ENCODE results near the gene AGAP3. TPM values are rescaled to one million over a fixed set of nuclear protein-coding genes. Genes with fewer than 3 reads are reported as not detected.
A peak's percentile ranks its signal among the peaks of the same experiment; 100 is the strongest.

The AGAP3 gene
- total RNA-seq, 3 donors from 2014 or later, result 29.7 to 46.3 (median 35.1) TPM

DNA sequence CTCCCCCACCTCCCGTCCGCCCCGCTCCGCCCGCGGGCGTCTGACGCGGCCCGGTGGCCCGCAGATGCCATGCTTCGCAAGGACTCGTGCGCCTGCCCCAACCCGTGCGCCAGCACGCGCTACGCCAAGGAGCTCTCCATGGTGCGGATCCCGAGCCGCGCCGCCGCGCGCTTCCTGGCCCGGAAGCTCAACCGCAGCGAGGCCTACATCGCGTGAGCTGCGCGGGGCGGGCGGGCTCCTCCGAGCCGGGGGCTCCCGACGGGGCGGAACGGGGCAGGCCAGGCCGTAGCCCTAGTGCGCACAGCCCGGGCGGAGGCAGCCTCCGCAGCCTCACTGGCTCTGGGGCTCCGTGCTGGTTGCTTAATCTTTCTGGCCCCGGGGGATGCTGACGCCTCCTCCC, 35.2 kb upstream of the AGAP3 start:
- peak; percentile 84 to 90 for ATAC-seq
- Mint-ChIP-seq H3K9me3 (no peaks in the 10 kb centered on the region), H3K36me3 (ENCODE audit: insufficient read depth) (no peaks in the 10 kb centered on the region), H3K4me3 (no peak overlapping the region), H3K27me3 (ENCODE audit: low read depth) (peaks cover 5% of the 10 kb centered on the region), H3K4me1 (ENCODE audit: low read depth) (peaks cover 2% of the 10 kb centered on the region)
- no peak for DNase-seq

DNA sequence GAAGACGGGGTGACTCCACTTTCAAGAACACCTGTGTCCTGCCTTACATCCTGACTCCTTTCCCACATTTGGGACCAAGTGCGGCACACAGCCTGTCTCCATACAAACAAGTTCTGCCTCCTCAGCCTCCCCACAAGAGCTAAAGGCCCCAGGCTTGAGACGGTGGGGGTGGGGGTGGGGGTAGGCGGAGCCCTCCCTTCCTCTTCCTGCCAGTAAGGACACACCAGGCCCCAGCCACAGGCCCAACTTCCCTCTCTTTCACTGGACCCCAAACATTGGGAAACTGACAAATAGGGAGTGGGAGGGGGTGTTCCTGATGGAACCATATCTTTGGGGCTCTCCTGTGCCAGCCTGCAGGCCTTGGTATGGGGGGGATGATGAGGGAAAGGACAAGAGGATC, 33.2 kb upstream of the AGAP3 start:
- no peaks in the 10 kb centered on the region for H3K36me3 Mint-ChIP-seq (ENCODE audit: insufficient read depth)
- no peak for ATAC-seq
- no peak overlapping the region for H3K4me3 Mint-ChIP-seq
- DNase-seq, result no peak
- peaks cover 5% of the 10 kb centered on the region for H3K27me3 Mint-ChIP-seq (ENCODE audit: low read depth)
- H3K9me3 Mint-ChIP-seq, result no peaks in the 10 kb centered on the region
- H3K4me1 Mint-ChIP-seq (ENCODE audit: low read depth), result peaks cover 14% of the 10 kb centered on the region

DNA sequence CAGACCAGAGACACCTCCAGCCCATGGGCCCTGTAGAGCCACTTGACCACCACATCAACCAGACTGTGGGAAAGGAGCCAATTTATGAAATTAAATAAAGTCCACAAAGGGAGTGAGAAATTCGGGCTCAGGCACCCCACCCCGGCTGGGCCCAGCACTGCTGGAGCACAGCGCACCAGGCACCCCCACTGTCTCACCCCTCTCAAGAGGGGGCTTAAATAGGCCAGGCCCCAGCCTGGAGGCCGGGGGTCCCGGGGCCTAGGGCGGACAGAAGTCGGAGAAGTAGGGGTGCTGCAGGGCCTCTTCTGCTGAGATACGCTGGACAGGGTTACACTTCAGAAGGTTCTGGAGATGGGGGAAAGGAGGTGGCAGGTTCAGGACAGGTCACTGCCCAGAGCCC, 32.5 kb upstream of the AGAP3 start:
- no peak for ATAC-seq
- Mint-ChIP-seq H3K4me3 (no peak overlapping the region), H3K4me1 (ENCODE audit: low read depth) (peaks cover 18% of the 10 kb centered on the region), H3K9me3 (no peaks in the 10 kb centered on the region), H3K36me3 (ENCODE audit: insufficient read depth) (no peaks in the 10 kb centered on the region), H3K27me3 (ENCODE audit: low read depth) (peaks cover 5% of the 10 kb centered on the region)
- no peak for DNase-seq

DNA sequence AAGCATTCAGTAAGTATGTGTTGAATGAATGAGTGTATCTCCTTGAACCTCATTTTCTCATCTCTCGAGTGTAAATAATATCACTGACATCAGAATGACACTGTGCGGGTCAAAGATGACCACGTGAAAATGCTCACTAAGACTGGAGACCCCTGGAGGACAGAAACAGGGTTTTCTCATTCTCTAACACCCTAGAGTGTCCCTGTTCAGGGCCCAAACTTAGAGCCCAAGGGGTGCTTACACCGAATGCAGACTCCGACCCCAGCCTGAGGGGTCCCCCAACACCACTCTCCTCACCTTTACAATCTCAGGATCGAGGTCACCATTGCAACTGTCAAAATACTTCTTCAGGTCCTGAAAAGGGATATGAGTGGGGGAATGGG, 30.0 kb upstream of the AGAP3 start:
- H3K27me3 Mint-ChIP-seq (ENCODE audit: low read depth), result no peaks in the 10 kb centered on the region
- H3K4me1 Mint-ChIP-seq (ENCODE audit: low read depth), result peaks cover 30% of the 10 kb centered on the region
- H3K4me3 Mint-ChIP-seq, result peak overlapping the region; percentile 92
- ATAC-seq (no peak), DNase-seq (no peak)
- H3K9me3 Mint-ChIP-seq, result no peaks in the 10 kb centered on the region
- H3K36me3 Mint-ChIP-seq (ENCODE audit: insufficient read depth), result no peaks in the 10 kb centered on the region

DNA sequence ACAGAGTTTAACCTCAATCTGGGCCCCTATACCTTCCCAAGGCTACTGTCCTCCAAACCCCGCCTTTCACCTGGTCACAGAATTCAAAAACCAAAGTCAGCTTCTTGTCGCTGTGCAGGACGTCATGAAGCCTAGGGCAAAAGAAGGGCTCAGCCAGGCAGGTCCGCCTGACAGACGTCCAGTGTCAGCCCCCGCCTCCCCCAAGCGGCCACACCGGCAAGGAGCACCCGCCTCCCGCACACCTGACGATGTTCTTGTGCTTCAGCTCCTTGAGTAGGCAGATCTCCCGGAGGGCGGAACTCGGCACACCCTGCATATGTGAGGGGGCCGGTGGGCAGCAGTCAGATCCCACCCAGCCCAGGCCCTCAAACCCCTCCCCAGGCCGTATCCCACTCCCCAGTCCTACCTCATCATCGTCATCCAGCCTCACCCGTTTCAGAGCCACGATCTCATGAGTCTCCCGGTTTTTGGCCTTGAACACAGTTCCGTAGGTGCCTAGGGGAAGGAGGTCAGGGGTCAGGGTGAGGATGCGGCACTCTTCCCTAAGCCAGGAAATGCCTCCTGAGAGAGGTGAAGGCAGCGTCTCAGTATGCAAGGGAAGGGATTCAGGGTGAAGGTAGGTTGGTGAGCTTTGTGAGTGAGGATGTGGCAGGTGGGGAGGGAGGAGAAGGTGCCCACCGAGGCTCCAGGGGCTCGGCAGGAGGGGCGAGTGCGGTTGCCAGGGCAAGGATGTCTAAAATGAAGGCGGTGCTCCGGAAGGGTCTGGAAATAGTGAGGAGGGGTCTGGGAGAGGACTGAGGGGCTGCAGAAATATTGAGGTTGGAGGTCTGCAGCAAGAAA, 29.4 kb upstream of the AGAP3 start:
- H3K4me1 Mint-ChIP-seq (ENCODE audit: low read depth), result peaks cover 34% of the 10 kb centered on the region
- DNase-seq, result no peak
- no peaks in the 10 kb centered on the region for H3K9me3 Mint-ChIP-seq
- H3K4me3 Mint-ChIP-seq, result peak overlapping the region; percentile 92
- H3K27me3 Mint-ChIP-seq (ENCODE audit: low read depth), result no peaks in the 10 kb centered on the region
- no peaks in the 10 kb centered on the region for H3K36me3 Mint-ChIP-seq (ENCODE audit: insufficient read depth)
- ATAC-seq, result no peak

DNA sequence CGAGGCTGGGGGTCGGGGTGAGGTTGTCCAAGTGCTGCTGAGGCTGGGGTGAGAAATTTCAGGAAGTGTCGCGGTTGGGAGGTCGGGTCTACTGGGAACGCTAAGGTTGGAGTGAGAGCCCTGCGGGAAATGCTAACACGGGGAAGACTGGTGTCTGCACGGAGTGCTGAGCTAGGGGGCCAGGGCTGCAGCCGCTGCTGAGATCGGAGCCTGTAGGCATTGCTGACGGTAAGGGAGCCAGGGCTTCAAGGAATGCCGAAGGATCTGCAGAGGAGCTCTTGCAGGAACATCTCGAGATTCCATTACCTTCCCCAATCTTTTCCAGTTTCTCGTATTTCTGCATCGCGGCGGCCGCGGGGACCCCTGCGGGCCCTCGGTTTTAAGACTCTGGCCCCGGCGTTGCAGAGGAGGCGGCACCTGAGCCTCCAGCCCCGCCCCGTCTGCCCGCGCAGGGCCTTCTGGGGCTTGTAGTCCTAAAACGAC, 28.7 kb upstream of the AGAP3 start, which contains the start of gene CDK5:
Gene CDK5, minus strand, starts transcription at position 392 of the 483 bp plus-strand sequence. Its CDS starts 49 bp downstream, at position 343.
- peak within 1 kb of the TSS; percentile 92 for H3K4me3 Mint-ChIP-seq
- no peaks in the 10 kb centered on the region for H3K9me3 Mint-ChIP-seq
- H3K27me3 Mint-ChIP-seq (ENCODE audit: low read depth), result no peaks in the 10 kb centered on the region
- peaks cover 34% of the 10 kb centered on the region for H3K4me1 Mint-ChIP-seq (ENCODE audit: low read depth)
- H3K36me3 Mint-ChIP-seq (ENCODE audit: insufficient read depth), result no peaks in the 10 kb centered on the region
- ATAC-seq (peak; percentile 9), DNase-seq (no peak)

DNA sequence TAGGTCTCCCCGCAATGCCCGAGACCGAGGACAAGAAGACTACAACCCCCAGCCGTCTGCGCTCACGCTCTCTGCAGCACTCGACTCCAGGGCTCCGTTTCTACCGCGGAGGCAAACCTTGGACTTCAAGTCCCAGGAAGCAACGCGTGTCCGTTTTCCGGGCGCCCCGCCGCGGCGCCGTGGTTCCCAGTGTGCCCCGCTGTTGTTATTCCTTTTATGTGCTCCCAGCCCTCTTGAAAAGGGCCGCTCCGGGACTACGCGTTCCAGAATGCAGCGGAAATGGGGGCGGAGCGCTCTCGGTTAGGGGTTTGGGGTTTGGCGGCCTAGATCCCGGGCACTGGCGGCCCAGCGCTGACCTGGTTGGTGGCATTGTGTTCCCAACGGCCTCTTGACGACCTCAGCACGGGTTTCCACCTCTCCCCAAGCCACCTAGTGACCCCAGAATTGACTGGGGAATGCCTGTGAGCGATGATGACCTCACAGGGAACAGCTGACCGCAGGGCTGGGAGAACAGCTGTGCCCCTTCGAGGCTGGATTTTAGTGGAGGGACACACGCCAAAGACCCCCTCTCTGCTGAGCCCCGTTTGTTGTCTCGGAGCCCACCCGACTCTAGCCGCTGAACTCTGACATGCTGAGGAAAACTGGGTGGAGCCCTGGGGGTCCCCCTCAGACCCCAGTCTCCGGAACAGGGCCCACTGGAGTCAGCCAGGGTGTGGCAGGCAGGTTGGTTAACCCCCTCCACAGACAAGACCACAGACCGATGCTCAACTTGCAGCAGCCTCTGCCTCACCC, 28.1 kb upstream of the AGAP3 start:
- Mint-ChIP-seq H3K9me3 (no peaks in the 10 kb centered on the region), H3K36me3 (ENCODE audit: insufficient read depth) (no peaks in the 10 kb centered on the region), H3K4me1 (ENCODE audit: low read depth) (peaks cover 32% of the 10 kb centered on the region), H3K27me3 (ENCODE audit: low read depth) (no peaks in the 10 kb centered on the region), H3K4me3 (peak overlapping the region; percentile 92)
- peak; percentile 94 to 96 for ATAC-seq
- DNase-seq, result peak; percentile 94

DNA sequence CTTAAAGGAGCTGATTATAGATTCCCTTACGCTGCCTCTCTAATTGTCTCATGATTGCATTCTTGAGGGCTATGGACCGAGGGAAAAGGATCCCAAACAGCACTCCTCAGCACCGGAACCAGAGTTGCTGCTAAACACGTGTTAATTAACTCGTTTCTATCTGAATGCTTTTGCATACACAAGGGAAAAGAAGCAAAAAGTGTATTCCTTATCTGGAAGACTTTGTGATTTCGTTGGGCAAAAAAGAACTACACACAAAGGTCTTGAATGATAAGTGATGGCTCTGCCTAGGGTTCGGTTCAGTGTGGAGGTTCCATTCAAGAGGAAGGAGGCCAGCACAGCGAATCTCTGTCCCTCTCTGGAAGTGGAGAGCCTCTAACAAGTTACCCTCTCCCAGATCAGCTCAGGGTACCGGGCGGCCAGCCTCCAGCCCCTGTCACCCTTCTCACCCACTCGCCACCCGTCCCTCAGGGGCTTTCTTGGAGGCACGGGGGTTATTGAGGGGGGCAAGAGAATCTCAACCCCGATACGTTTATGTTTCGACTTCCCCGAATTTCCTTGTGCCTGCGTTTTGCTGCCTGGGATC, 27.4 kb upstream of the AGAP3 start:
- DNase-seq (no peak), ATAC-seq (no peak)
- H3K36me3 Mint-ChIP-seq (ENCODE audit: insufficient read depth), result no peaks in the 10 kb centered on the region
- no peaks in the 10 kb centered on the region for H3K27me3 Mint-ChIP-seq (ENCODE audit: low read depth)
- peaks cover 32% of the 10 kb centered on the region for H3K4me1 Mint-ChIP-seq (ENCODE audit: low read depth)
- no peaks in the 10 kb centered on the region for H3K9me3 Mint-ChIP-seq
- peak overlapping the region; percentile 92 for H3K4me3 Mint-ChIP-seq

DNA sequence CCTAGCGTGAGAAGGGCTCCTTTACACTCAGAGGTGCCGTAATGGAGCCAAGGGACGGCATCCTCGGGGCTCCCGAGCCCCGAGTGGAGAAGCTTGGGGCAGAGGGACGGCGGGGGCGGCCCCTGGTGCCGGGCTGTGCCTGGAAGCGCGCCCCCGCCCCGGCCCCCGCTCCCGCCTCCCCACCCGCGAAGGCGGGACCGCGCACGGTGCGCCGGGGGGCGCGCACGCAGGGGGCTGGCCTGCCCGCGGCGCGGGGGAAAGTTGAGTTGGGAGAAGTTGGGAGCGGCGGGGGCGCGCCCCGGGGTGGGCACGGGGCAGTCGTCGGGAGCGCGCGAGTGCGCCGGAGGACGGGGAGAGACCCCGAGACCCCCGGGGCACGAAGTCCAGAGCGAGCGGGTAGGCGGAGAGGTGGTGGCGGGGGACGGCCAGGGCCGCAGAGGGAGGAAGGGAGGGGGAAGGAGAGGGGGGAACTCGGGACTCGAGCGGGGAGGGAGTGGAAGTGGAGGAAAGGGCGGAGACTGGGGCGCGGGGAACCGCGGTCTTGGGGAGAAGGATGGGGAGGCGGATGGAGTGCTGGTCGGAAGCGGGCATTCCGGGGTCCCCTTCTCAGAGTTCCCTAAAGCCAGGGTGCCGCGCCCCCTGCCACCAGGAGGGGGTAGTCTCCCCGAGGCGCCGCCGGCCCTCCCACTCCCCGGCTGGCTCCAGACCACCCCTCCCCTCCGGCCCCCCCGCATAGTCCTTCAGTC, 26.7 kb upstream of the AGAP3 start, which contains the start of gene SLC4A2:
Gene SLC4A2, plus strand, starts transcription at position 223 of the 746 bp plus-strand sequence. CDS start 2,399 bp downstream, outside the sequence.
- Mint-ChIP-seq H3K36me3 (ENCODE audit: insufficient read depth) (no peaks in the 10 kb centered on the region), H3K4me3 (peak within 1 kb of the TSS; percentile 92), H3K27me3 (ENCODE audit: low read depth) (no peaks in the 10 kb centered on the region), H3K4me1 (ENCODE audit: low read depth) (peaks cover 32% of the 10 kb centered on the region), H3K9me3 (no peaks in the 10 kb centered on the region)
- ATAC-seq, result peak; percentile 4 to 8
- peak; percentile 70 for DNase-seq

DNA sequence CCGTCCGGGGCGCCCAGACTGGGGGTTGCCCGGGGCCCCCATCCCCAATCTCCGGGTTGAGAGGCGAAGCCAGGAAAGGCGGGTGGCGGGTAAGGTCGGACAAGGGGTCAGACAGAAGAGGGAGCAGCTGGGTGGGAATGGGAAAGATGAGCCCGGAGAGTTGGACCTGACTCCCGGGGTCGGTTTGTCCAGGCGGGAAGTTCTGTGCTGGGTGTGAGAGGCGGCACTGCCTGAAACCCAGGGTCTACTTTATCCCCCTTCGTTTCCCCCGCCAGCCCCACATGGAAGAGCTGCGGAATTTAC, 26.2 kb upstream of the AGAP3 start:
- no peak for DNase-seq
- Mint-ChIP-seq H3K4me1 (ENCODE audit: low read depth) (peaks cover 32% of the 10 kb centered on the region), H3K9me3 (no peaks in the 10 kb centered on the region), H3K36me3 (ENCODE audit: insufficient read depth) (no peaks in the 10 kb centered on the region), H3K4me3 (peak overlapping the region; percentile 92), H3K27me3 (ENCODE audit: low read depth) (no peaks in the 10 kb centered on the region)
- ATAC-seq, result no peak

DNA sequence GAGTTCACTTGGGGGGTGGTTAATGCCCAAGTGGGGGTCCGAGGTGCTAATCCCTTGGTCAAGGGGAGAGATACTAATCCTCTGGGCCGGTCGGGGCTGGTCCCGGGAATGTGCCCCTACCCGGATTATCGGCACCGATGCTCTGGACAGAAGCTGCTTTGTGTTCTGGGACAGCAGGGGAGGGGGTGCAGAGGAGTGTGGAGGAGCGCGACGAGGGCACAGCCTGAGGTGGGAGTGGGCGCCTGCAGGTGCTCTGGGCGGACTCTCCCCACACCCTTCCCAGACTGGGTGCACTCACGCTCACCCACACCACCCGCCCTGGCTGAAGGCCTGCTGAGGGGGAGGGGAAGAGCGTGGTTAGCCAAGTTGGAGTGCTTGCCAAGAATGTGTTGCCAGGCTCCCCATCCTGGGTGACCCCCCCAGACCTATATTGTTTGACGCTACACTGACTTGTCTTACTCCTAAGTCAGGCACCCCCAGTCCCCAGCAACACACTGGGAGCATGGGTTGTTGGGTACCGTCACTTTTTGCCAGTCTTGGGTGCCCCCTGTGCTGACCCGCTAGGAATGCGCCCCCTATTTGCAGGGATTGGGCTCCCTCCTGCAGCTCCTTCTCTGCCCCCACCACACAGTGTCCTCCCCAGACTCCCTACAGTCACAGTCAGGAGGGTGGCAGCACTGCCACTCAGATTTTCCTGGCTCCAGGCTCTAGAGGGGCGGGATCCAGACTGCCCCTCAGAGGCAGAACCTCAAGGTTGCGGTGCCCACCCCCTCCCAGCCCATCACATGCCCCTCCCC, 25.7 kb upstream of the AGAP3 start:
- no peak for ATAC-seq
- peak overlapping the region; percentile 92 for H3K4me3 Mint-ChIP-seq
- no peaks in the 10 kb centered on the region for H3K9me3 Mint-ChIP-seq
- peaks cover 32% of the 10 kb centered on the region for H3K4me1 Mint-ChIP-seq (ENCODE audit: low read depth)
- H3K36me3 Mint-ChIP-seq (ENCODE audit: insufficient read depth), result peaks cover 4% of the 10 kb centered on the region
- no peak for DNase-seq
- H3K27me3 Mint-ChIP-seq (ENCODE audit: low read depth), result no peaks in the 10 kb centered on the region

DNA sequence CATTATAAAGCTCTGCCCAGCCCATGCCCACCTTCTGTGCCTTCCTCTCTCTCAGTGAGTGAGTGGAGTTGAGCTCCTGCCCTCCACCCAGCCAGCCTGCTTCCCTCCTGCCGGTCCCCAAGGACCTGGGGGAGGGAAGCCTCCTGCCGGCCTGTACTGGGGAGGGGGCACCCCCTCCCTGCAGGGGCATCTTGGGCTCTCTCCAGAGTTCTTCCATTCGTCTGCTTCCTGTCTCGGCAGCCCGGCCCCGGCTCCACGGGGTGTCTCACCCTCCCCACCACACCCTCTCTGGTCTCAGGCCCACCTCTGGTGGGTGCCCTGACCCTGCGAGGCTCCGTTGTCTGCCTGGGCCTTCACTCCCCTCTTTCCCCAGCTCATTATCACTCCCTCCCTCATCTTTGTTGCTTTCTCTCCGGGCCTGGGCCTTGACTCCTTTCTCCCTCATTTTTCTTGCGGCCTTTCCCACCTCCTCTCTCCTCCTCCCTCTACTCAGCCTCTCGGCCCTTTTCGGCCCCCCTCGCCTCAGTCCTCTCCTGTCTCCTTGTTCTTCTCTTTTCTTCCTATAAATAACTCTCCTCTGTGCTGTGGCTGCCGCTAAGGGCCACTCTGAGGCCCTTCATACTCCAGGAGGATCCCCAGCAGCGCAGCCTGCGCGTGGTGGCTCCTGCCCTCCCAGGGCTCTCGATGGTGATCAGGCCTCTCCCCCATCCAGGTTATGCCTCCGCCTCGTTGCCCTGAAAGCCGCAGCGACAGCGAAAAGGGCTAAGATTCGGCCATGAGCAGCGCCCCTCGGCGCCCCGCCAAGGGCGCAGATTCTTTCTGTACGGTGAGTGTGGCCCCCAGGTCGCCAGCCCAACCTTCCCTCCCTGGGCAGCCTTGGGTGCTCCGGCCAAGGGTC, 24.8 kb upstream of the AGAP3 start:
- no peaks in the 10 kb centered on the region for H3K9me3 Mint-ChIP-seq
- H3K27me3 Mint-ChIP-seq (ENCODE audit: low read depth), result no peaks in the 10 kb centered on the region
- H3K4me3 Mint-ChIP-seq, result peak overlapping the region; percentile 92
- ATAC-seq, result no peak
- DNase-seq, result no peak
- H3K36me3 Mint-ChIP-seq (ENCODE audit: insufficient read depth), result peaks cover 5% of the 10 kb centered on the region
- H3K4me1 Mint-ChIP-seq (ENCODE audit: low read depth), result peaks cover 31% of the 10 kb centered on the region

DNA sequence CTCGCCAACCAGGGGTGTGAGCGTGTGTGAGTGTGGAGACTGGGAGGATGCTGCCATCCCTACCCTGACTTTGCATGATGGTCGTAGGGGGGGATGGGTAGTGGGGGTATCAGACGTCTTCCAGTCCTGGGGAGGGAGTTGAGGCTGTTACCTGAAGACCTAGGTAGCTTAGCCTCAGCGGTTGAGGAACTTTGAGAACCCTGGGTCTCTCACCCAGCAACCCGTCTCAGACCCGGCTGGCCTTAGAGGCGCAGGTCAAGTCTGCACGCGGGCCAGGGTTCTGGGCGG, 24.2 kb upstream of the AGAP3 start:
- peaks cover 5% of the 10 kb centered on the region for H3K36me3 Mint-ChIP-seq (ENCODE audit: insufficient read depth)
- H3K27me3 Mint-ChIP-seq (ENCODE audit: low read depth), result no peaks in the 10 kb centered on the region
- H3K4me3 Mint-ChIP-seq, result peak overlapping the region; percentile 92
- ATAC-seq (no peak), DNase-seq (no peak)
- H3K4me1 Mint-ChIP-seq (ENCODE audit: low read depth), result peaks cover 26% of the 10 kb centered on the region
- no peaks in the 10 kb centered on the region for H3K9me3 Mint-ChIP-seq
